ENCODE measurements around the gene TMEM240. TPM values are rescaled to one million over a fixed set of nuclear protein-coding genes. Genes with fewer than 3 reads are reported as not detected.
A peak's percentile ranks its signal among the peaks of the same experiment; 100 is the strongest.

Gene TMEM240
- total and polyA plus RNA-seq, 9 of the 15 experiments (the other 6 are each of a cell fraction or from before 2014, with no cell fraction given) = 0.24 to 2.0 (median 0.69) TPM; not detected in 5

- peak; percentile 41; the same call in 1 of the 2 replicates for TF ChIP-seq CUX1 (CRISPR knock-in tag; IDR thresholded peaks at IDR 0.05)
- TF ChIP-seq ZBTB11 (CRISPR knock-in tag; IDR thresholded peaks at IDR 0.05) = peak in 1 of 3 experiments; percentile 79; a peak in 1 of 6 replicates
- TF ChIP-seq MEIS2 (IDR thresholded peaks at IDR 0.05; ENCODE audit: partially characterized antibody) = peak; percentile 86
- TF ChIP-seq SMAD4 (CRISPR knock-in tag; conservative IDR thresholded peaks at IDR 0.05) = peak; percentile 9; the same call in 1 of the 2 replicates
- TF ChIP-seq GTF2E2 (tag; IDR thresholded peaks at IDR 0.05) = peak; percentile 74; the same call in 1 of the 2 replicates
- peak; percentile 73 for TF ChIP-seq NBN (IDR thresholded peaks at IDR 0.05; ENCODE audit: low read depth)
- TF ChIP-seq ETV1 (tag; conservative IDR thresholded peaks at IDR 0.05; ENCODE audit: low read depth) = 0 out of 2 replicates have a peak, but pooled peaks have one; percentile 11
- TF ChIP-seq SMARCE1 (IDR thresholded peaks at IDR 0.05) = peak; percentile 27; the same call in 1 of the 2 replicates
- TF ChIP-seq HDAC2 (IDR thresholded peaks at IDR 0.05) = peak; percentile 53
- TF ChIP-seq CHAMP1 (IDR thresholded peaks at IDR 0.05) = peak; percentile 24; the same call in 1 of the 2 replicates
- TF ChIP-seq E2F4 (CRISPR knock-in tag; IDR thresholded peaks at IDR 0.05; ENCODE audit: low read depth) = 0 out of 2 replicates have a peak, but pooled peaks have one; percentile 71
- TF ChIP-seq FOXK2 (conservative IDR thresholded peaks at IDR 0.05 in 1 of 2, IDR thresholded peaks at IDR 0.05 in 1 of 2; ENCODE audit: low read depth in 2 of 2) = peak; percentile 53 to 82; a peak in 2 of 4 replicates
- TF ChIP-seq TAF9B (IDR thresholded peaks at IDR 0.05; ENCODE audit: partially characterized antibody) = peak; percentile 43
- TF ChIP-seq TRIM24 (IDR thresholded peaks at IDR 0.05) = 0 out of 4 replicates have a peak, but pooled peaks have one; percentile 26 to 30
Measured at GRCh38 chr1:1504777-1505365, 35.6 kb downstream of the TMEM240 start (continued).
